Breast epithelium (tissue), 4 donors: ENCODE measurements around the gene ID4. TPM values are rescaled to one million over a fixed set of nuclear protein-coding genes. Genes with fewer than 3 reads are reported as not detected.

Experiments used
- DNase-seq, 2 donors: peaks; one replicate each; pipeline ENCODE4 v3.0.0-alpha.2; 2019; ENCODE audit warnings: low spot score in 2 of 2
- H3K27ac ChIP-seq, 2 donors: fragments of 200-600 bp; sonication (generic) in 1 of 2; one replicate each; pipeline ENCODE4 v1.5.1; 2016 to 2019; ENCODE audit warnings: mild to moderate bottlenecking in 1 of 2
- H3K27me3 ChIP-seq, 2 donors: fragments of 200-600 bp; sonication (generic) in 1 of 2; one replicate each; pipeline versions ENCODE4 v1.5.1 to v1.6.0; 2017 to 2019; ENCODE audit warnings: control low read depth in 1 of 2, mild to moderate bottlenecking in 1 of 2
- H3K36me3 ChIP-seq: fragments of 200-600 bp; one replicate; pipeline ENCODE4 v1.5.1; 2019
- H3K4me1 ChIP-seq, 2 donors: fragments of 200-600 bp; sonication (generic); one replicate each; pipeline ENCODE4 v1.5.1; 2016 to 2019; ENCODE audit warnings: control low read depth in 1 of 2
- H3K4me3 ChIP-seq, 3 donors: fragments of 200-600 bp; sonication (generic); 1 replicate in 2 of 3; 2 replicates in 1 of 3; pipeline ENCODE4 v1.5.1; 2016 to 2019; ENCODE audit warnings: mild to moderate bottlenecking in 3 of 3, moderate library complexity in 2 of 3
- H3K9me3 ChIP-seq, 2 donors: fragments of 200-600 bp; sonication (generic) in 1 of 2; one replicate each; pipeline ENCODE4 v1.5.1; 2016 to 2019; ENCODE audit warnings: control low read depth in 1 of 2
- CTCF ChIP-seq, 3 donors: fragments of 450-650 bp; IDR thresholded peaks; one replicate each; pipeline ENCODE4 v1.5.1; 2016 to 2017; ENCODE audit warnings: antibody characterized with exemption in 3 of 3, mild to moderate bottlenecking in 3 of 3, moderate library complexity in 3 of 3
- POLR2A ChIP-seq: fragments of 450-650 bp; IDR thresholded peaks from one replicate; pipeline ENCODE4 v1.6.1; 2016; ENCODE audit warnings: antibody characterized with exemption, mild to moderate bottlenecking, moderate library complexity
- POLR2AphosphoS5 ChIP-seq, 3 donors: sonication (generic); formaldehyde crosslinking; IDR thresholded peaks; one replicate each; pipeline ENCODE4 v1.6.1; 2017; ENCODE audit warnings: antibody characterized with exemption in 3 of 3
- intact Hi-C: fragments of 100-400 bp; cut with DNase I; formaldehyde crosslinking; loops from one replicate; pipeline ENCODE4 v1.15.1; 2023; ENCODE audit warnings: low total_unique reads
- total RNA-seq, 3 donors: library from RNA; depleted of rRNA; stranded (reverse); fragments of >200 nt; gene quantifications; one replicate each; pipeline ENCODE4 v1.1.0, GENCODE V29; 2016

The ID4 gene
- total RNA-seq, 3 donors from 2014 or later, result 45.9 to 92.9 (median 57.1) TPM

GRCh38 chr6:19842030-19842615, 5.0 kb downstream of the ID4 start:
- intact Hi-C loops, result no loop called here

GRCh38 chr6:19844689-19845088, 7.5 kb downstream of the ID4 start:
- no peaks in the 10 kb centered on the region for H3K4me1 ChIP-seq
- no peaks in the 10 kb centered on the region for H3K36me3 ChIP-seq
- TF ChIP-seq POLR2A (no peak), CTCF (IDR thresholded peaks at IDR 0.05) (no peak), POLR2AphosphoS5 (IDR thresholded peaks at IDR 0.05) (no peak)
- H3K27me3 ChIP-seq, result no peaks in the 10 kb centered on the region
- DNase-seq, result no peak
- intact Hi-C loops, result no loop called here
- no peaks in the 10 kb centered on the region for H3K9me3 ChIP-seq
- no peak overlapping the region for H3K4me3 ChIP-seq
- no peak overlapping the region for H3K27ac ChIP-seq

More at GRCh38 chr6:19842030-19842615, 5.0 kb downstream of the ID4 start:
- DNase-seq, result no peak
- Histone ChIP-seq H3K27me3 (no peaks in the 10 kb centered on the region), H3K9me3 (no peaks in the 10 kb centered on the region), H3K4me1 (no peaks in the 10 kb centered on the region), H3K4me3 (no peak overlapping the region), H3K27ac (peak overlapping the region; percentile 45 to 55), H3K36me3 (no peaks in the 10 kb centered on the region)
- TF ChIP-seq CTCF (IDR thresholded peaks at IDR 0.05) (no peak), POLR2AphosphoS5 (IDR thresholded peaks at IDR 0.05) (no peak), POLR2A (no peak)

GRCh38 chr6:19845266-19846041, 8.3 kb downstream of the ID4 start:
- TF ChIP-seq POLR2A (no peak), POLR2AphosphoS5 (IDR thresholded peaks at IDR 0.05) (no peak), CTCF (IDR thresholded peaks at IDR 0.05) (no peak)
- no peak for DNase-seq
- Histone ChIP-seq H3K27ac (no peak overlapping the region), H3K36me3 (no peaks in the 10 kb centered on the region), H3K27me3 (no peaks in the 10 kb centered on the region), H3K4me3 (no peak overlapping the region), H3K9me3 (no peaks in the 10 kb centered on the region), H3K4me1 (no peaks in the 10 kb centered on the region)
- intact Hi-C loops, result no loop called here

- intact Hi-C loops, result no loop called here
- DNase-seq, result no peak
- H3K36me3 ChIP-seq, result no peaks in the 10 kb centered on the region
- H3K4me3 ChIP-seq, result no peak overlapping the region
- TF ChIP-seq CTCF (IDR thresholded peaks at IDR 0.05) (no peak), POLR2AphosphoS5 (IDR thresholded peaks at IDR 0.05) (no peak), POLR2A (no peak)
- H3K27ac ChIP-seq, result no peak overlapping the region
- no peaks in the 10 kb centered on the region for H3K4me1 ChIP-seq
- no peaks in the 10 kb centered on the region for H3K9me3 ChIP-seq
- no peaks in the 10 kb centered on the region for H3K27me3 ChIP-seq
These were observed 11.4 kb downstream of the ID4 start for GRCh38 chr6:19848465-19849029.

GRCh38 chr6:19849196-19849595, 12.0 kb downstream of the ID4 start:
- Histone ChIP-seq H3K27me3 (no peaks in the 10 kb centered on the region), H3K27ac (no peak overlapping the region), H3K9me3 (no peaks in the 10 kb centered on the region), H3K36me3 (no peaks in the 10 kb centered on the region), H3K4me1 (no peaks in the 10 kb centered on the region), H3K4me3 (no peak overlapping the region)
- intact Hi-C loops, result no loop called here
- no peak for TF ChIP-seq POLR2AphosphoS5 (IDR thresholded peaks at IDR 0.05)
- TF ChIP-seq CTCF (IDR thresholded peaks at IDR 0.05), result no peak
- TF ChIP-seq POLR2A, result no peak
- no peak for DNase-seq
